Activated CD4-positive, CD25-positive, alpha-beta regulatory T cell (primary cell): Measurements from ENCODE around the gene UAP1L1.
"Not testable (repeated sequence)": the region's sequence is repeated elsewhere in the genome, so short reads cannot be mapped to it uniquely, and the experiment has no call there.

ENCODE experiments used
- DNase-seq, 4 experiments: peaks; one replicate each; lab custom pipeline; 2025; lab: John Stamatoyannopoulos, UW

Gene UAP1L1

DNA sequence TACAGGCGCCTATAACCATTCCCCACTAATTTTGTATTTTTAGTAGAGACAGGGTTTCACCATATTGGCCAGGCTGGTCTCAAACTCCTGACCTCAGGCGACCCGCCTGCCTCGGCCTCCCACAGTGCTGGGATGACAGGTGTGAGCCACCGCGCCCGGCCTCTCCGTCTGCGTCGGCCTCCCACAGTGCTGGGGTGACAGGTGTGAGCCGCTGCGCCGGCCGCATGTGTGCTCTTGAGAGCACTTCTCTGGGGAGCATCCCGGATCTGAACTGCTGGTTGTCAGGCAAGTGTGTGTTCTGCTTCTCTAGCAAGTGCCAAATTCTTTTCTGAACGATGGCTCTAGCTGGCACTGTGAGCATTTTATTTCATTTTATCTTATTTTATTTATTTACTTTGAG lies 19.8 kb upstream of the UAP1L1 start:
- DNase-seq = no peak

- DNase-seq = no peak
Measured at GRCh38 chr9:137058521-137059234, 18.6 kb upstream of the UAP1L1 start.

GRCh38 chr9:137062384-137062783 lies 14.9 kb upstream of the UAP1L1 start:
- no peak for DNase-seq

GRCh38 chr9:137062798-137063197 lies 14.5 kb upstream of the UAP1L1 start:
- DNase-seq = not testable (repeated sequence)

GRCh38 chr9:137063311-137064026 lies 13.8 kb upstream of the UAP1L1 start:
- DNase-seq = no peak

DNA sequence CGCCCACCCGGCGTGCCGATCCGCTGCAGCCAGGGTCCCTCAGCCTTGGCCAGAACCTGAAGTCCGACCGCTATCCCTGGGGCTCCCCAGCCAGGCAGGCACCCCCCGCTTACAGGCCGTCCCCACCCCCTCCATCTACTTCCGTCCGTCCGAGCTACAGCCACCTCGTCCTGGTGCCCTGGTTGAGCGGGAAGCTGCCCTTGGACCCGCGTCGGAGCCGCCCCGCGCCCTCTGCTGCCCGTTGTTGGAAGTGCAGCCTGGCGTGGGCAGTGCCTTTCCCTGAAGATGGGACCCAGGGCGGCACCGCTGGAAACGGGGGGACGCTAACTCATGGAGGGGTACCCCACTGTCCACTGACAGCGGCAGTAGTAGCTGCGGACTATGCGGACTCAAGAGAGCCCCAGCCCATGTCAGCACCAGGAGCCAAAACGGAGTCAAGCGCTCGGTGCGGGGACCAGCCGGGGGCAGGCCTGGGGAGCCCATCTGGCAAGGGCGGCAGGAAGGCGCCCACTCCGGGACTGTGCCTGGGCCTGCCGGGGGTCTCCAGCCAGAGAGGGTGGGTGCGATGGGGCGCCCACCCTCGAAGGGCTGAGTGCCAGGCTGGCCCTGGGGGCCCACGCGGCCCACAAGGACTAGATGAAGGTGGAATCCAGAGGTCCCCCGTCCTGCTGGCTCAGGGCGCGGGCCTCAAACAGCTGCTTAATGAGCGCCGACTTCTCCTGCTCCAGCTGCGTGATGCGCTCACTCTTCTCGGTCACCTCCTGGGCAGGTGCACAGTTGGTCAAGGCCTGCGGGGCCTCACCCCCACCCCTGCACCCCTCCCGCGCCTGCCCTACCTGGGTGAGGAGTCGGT lies 13.1 kb upstream of the UAP1L1 start:
- DNase-seq = peak in 3 of 4 experiments; percentile 27 to 66 (median 61)

DNA sequence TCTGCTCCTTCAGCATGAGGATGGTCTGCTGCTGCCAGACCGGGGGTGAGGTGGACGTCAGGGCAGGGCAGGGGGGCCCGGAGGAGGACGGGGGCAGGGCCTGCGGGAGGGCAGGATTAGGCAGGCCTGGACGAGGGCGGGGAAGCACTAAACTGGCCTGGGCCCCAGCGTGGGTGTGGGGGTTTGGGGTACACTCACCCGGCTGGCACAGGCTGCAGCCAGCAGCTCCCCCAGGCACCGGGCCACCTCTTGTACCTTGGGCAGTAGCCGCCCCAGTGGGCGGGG lies 12.5 kb upstream of the UAP1L1 start:
- no peak for DNase-seq

DNA sequence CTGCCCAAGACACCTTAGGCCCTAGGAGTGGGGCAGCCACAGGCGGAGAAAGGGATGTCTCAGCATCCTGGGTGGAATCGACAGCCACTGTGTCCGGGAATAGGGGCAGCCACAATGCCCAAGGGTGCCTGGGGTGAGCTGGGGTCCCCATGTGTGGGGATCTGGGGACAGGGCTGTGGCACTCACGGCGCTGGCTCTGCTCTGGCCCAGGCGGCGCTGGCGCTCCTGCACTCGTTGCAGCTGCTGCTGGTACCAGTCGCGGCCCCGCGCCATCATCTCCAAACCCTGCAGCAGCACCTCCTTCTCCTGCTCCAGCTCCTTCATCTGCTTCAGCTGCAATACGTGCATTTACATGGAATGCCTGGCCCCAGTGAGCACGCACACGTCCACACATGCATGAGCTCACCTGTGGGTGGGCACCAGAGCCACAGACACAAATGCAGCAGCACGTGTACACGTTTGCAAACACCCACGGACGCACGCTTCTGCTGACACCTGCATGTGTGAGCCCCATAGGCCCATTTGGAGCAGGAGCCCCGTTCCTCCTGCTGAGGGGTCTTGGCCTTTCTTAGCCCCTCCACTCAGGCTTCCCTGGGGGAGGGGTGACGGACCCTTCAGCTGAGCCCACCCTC lies 11.9 kb upstream of the UAP1L1 start:
- no peak for DNase-seq

DNA sequence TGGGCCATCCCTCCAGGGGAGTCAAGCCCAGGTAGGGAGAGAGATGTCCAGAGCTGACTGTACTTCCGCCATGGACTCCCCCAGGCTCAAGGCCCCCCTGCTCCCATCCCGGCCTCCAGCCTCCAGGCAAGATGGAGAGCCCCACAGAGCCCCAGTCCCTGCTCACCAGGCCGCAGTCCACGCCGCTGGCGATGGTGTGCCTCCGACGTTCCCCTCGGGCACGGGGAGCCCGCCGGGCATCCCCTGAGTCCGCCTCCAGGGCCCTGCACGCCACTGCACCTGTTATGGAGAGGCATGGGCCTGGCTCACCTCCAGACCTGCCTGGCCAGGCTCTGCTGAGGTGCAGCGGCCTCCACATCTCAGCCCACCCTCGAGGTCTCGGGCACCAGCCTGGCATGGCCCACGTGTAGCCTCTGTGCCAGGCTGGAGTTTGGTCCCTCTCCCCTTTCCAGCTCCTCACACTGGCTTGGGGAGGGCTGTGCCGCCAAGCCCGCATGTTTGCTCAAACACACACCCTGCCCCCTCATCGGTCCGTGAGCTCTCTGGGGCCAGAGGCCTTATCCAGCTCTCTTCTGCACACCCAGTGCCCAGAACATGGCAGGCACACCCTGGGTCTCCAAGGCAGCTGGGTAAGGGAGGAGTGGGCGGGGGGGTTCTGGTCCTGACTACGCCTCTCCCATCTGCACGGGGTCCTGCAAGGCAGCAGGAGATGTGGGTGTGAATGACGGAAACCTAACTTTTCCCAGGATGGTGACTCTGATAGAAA lies 11.0 kb upstream of the UAP1L1 start:
- DNase-seq = no peak

GRCh38 chr9:137067860-137068538 lies 9.3 kb upstream of the UAP1L1 start:
- peak; percentile 67 to 76 (median 74) for DNase-seq

GRCh38 chr9:137068539-137069507 lies 8.5 kb upstream of the UAP1L1 start:
- DNase-seq = no peak

- no peak for DNase-seq
Measured at GRCh38 chr9:137069508-137070091, 7.7 kb upstream of the UAP1L1 start.

GRCh38 chr9:137070201-137070905 lies 7.0 kb upstream of the UAP1L1 start, which contains the start of gene SAPCD2:
Gene SAPCD2 (minus strand): TSS chr9:137070557. CDS start chr9:137070460, 97 bp downstream.
- peak; percentile 54 to 66 (median 64) for DNase-seq

DNA sequence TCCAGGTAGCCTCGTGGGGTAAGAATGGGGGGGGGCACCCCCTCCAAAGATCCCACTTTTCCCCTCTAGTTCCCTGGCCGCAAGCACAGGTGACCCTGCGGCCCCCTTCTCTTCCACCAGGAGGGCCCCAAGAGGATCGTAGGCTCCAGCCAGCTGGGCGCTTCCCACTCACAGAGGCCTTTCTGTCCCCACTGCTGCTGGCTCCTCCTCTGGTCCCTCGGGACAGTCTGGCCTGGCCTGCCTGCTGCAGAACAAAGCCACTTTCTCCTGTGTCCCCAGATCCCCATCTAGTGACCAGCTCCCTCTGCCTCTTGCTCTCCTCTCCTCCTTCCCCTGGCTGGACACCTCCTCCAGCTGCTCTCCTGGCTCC lies 6.4 kb upstream of the UAP1L1 start:
- DNase-seq = no peak

DNA sequence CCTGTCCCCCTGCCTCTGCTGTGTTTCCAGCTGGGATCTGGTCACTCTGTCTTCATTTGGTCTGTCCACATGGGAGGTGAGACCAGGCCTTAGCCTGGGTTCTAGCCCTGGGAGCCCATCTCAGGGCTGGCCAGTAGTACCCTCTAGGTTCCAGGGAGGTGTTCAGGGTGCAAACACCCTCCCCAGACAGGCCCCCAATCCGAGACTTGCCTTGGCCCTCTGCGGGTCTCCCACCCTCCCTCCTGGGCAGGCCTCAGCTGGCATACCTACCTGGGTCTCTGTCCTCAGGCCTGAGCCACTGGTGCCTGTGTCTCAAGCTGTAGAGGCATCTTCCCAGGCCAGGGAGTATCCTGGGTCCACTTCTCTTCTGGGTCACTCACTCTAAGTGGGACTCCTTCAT lies 6.0 kb upstream of the UAP1L1 start:
- DNase-seq = no peak

- DNase-seq = no peak
Measured at GRCh38 chr9:137073992-137074399, 3.3 kb upstream of the UAP1L1 start.

DNA sequence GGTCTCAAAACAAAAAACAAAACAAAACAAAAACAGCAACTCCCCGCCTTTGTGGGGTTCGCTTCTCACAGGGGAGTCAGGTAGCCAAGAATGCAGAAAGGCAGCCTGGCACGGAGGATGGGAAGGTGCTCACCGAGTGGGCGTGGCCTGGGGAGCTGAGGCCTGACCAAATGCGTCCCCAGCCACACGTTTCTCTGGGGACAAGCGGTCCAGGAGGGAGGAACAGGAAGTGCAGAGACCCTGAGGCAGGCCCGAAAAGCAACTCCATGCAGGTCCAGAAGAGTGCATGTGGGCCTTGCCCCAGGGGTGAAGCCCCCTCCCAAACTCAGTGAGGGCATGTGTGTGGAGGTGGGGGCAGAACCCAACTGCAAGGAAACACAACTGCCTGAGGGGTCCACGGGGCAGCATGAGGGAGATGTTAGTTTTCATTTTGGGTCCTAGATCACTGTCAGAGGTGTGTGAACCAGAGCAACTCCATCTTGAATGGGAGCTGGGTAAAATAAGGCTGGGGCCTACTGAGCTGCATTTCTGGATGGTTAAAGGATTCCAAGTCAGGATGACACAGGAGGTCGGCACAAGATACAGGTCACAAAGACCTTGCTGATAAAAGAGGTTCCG lies 2.6 kb upstream of the UAP1L1 start:
- no peak for DNase-seq

DNA sequence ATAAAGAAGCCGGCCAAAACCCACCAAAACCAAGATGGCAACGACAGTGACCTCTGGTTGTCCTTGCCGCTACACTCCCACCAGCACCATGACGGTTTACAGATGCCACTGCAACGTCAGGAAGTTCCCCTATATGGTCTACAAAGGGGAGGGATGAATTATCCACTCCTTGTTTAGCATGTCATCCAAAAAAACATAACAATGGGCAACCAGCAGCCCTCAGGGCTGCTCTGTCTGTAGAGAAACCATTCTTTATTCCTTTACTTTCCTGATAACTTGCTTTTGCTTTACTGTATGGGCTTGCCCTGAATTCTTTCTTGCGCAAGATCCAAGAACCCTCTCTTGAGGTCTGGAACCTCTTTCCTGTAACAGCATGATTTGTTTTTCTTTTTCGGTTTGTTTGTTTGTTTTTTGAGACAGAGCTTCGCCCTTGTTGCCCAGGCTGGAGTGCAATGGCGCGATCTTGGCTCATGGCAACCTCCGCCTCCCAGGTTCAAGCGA lies 2.0 kb upstream of the UAP1L1 start:
- no peak for DNase-seq
